Measurements from ENCODE around the gene MEG3.
A peak's percentile ranks its signal among the peaks of the same experiment; 100 is the strongest.

MEG3 gene

DNA sequence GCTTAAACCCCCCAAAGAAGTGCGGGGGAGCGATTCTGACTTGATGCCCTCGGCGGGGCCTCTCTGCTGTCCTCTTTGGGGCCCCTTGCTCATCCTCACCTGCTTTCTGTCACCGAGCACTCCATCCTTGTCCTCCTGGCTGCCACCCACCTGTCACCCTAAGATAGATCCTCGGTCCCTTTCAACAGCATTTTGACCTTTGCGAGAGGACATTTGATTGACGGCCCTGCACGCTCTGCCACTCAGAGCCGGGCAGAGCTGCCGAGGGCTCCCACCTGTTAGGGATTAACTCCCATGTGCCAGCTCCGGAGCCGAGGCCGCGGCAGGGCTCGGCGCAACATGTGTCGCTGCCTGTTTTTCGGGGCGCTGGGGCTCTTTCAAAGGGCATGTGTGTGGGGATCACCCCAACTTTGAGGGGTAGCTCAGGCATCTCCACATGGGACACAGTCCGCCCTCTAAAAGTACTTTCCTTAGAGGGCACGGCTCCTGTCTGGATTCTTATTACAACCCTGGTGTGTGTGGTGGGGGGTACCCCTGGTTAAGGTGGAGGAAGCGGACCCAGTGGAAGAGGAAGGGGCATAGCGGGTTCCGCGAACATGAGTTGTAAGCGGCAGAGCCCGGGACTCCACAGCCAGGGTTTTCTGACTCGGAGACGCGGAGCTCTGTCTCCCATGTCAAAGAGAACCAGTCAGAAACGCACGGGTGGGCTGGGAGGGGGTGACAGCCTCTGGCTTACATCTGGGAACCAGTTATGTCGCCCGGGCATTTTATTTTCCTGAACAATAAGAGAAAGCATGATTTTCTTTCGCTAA, 811 bp upstream of the MEG3 start:
- TF ChIP-seq, protein P1, sequence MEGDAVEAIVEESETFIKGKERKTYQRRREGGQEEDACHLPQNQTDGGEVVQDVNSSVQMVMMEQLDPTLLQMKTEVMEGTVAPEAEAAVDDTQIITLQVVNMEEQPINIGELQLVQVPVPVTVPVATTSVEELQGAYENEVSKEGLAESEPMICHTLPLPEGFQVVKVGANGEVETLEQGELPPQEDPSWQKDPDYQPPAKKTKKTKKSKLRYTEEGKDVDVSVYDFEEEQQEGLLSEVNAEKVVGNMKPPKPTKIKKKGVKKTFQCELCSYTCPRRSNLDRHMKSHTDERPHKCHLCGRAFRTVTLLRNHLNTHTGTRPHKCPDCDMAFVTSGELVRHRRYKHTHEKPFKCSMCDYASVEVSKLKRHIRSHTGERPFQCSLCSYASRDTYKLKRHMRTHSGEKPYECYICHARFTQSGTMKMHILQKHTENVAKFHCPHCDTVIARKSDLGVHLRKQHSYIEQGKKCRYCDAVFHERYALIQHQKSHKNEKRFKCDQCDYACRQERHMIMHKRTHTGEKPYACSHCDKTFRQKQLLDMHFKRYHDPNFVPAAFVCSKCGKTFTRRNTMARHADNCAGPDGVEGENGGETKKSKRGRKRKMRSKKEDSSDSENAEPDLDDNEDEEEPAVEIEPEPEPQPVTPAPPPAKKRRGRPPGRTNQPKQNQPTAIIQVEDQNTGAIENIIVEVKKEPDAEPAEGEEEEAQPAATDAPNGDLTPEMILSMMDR (conservative IDR thresholded peaks at IDR 0.05; ENCODE audit: low read depth, low read length): no peak
- H3K4me3 ChIP-seq (ENCODE audit: low read length): peak overlapping the region; percentile 55
- DNase-seq (ENCODE audit: low read depth): no peak

DNA sequence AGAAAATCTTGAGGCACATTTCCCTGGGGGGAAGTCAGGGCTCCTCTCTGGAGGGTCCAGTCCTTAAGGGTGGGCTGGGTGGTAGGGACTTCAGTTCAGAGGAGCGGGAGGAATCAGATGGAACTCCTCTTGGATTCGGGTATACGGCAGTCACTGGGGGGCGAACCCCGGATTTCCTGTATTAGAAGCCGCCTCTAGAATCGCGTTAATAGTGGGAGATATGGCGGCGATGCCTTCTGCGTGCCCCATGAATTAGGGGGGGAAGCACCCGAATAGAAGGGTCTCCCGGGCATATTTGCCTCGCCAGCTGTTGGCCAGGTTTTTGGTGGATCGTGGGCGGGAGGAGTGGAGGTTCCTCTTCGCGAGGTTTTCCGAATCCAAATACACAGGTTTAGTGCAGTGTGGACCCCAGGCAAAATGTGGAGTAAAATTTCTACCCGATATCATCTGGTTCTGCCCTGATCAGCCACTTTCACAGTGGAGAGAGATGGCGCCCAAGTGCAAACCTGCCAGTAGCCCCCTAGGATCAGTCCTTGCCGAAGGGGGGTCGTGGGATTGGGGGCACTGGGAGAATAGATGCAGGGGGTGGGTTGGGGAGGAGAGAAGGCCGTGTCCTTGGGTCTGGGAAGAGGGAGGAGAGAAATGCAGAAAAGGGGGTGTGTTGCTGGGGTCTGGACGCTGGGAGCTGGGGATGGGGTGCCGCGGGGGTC, 628 bp downstream of the MEG3 start:
- TF ChIP-seq, protein P1 (conservative IDR thresholded peaks at IDR 0.05; ENCODE audit: low read depth, low read length): no peak
- peak overlapping the region; percentile 55 for H3K4me3 ChIP-seq (ENCODE audit: low read length)
- no peak for DNase-seq (ENCODE audit: low read depth)

DNA sequence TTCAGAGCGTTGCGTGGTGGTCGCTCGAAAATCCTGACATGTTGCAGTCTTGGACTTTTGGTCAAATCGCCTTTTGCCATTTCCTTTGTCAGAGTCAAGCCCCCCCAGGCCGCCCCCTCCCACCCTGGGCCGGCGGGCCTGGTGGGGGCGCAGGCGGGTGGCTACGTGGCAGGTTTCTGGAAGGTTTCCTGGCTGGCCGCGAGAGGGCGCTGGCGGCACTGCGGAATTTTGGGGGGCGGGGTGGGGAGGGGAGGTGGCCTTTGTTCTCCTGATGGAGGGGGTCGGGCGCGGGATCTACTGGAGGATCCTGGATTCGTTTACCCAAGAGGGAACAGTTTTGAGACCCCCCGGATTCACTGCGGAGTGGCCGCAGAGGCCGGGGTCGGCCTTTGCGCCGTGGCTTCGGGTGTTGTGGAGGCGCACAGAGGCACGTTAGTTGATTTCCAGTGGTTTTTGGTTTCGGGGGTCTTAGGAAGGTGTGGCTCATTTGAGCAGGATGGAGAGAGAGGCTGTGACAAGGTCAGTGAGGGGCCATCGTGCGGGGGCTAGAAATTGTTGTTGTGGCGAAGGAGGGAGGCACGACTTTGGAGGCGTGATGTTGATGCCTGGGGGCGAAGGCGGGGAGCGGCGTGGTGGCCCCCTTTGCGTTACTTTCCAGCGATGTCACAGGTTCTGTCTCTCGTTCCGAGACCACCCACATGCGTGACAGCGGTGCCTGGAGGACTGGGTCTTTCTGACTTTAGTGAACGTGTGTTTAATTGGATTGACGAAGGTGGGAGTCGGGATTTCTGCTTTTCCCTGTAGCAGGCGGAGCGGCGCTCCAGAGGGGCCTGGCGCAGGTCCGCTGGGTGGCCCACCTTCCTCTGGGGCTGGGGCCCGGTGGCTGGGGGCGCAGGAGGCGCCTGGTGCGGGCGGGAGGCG, 1.4 kb downstream of the MEG3 start:
- DNase-seq (ENCODE audit: low read depth): no peak
- peak overlapping the region; percentile 55 for H3K4me3 ChIP-seq (ENCODE audit: low read length)
- TF ChIP-seq, protein P1 (conservative IDR thresholded peaks at IDR 0.05; ENCODE audit: low read depth, low read length): peak; percentile 44

DNA sequence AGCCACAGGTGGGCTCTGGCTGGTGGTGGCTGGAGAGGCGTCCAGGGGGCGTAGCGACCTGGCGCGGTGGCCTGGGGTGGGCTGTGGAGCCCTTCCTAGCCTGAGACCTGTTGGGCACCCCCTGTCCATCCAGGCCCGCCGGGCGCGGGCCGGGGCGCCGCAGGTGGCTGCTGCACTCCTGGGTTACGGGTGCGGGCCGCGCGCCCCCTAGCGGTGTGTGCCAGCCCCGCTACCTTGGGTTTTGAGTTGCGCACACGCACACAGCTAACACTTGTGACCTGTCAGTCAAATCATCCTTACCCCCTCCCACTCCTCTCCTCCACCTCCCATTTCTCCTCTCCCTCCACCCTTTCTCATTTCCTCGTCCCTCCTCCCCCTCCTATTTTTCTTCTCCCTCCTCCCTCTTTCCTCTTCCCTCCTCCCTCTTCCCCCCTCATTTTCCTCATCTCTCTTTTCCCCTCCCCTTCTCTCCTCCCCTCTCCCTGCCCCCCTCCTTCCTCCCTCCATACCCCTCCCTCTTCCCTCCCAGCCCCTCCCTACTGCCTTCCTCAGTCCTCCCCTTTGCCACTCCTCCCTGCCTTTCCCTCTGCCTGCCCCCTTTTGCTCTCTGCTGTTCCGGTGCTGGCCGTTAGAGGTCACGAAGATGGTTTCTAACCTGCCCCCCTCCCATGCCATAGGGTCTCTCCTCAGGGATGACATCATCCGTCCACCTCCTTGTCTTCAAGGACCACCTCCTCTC, 2.3 kb downstream of the MEG3 start:
- DNase-seq (ENCODE audit: low read depth): no peak
- TF ChIP-seq, protein P1 (conservative IDR thresholded peaks at IDR 0.05; ENCODE audit: low read depth, low read length): peak; percentile 61
- peak overlapping the region; percentile 55 for H3K4me3 ChIP-seq (ENCODE audit: low read length)

DNA sequence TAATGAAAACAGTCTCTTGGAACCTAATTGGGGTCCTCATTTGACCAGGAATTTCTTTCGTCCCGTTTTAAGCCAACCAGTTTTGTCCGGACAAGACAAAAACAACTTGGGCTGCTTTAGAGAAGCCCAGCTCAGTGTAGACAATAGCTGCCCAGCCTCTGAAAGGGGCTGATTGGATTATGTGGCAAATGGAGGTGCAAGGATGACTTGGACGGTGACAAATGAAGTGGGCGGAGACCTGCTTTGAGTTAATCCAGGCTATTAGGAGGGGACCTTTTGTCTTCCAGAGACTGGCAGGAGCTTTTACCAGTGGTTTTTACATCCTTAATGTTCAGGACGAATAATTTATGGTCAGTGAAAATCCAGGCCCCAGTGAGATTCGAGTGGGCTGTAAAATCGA, 4.8 kb downstream of the MEG3 start:
- no peak for DNase-seq (ENCODE audit: low read depth)
- TF ChIP-seq, protein P1 (conservative IDR thresholded peaks at IDR 0.05; ENCODE audit: low read depth, low read length): no peak
- H3K4me3 ChIP-seq (ENCODE audit: low read length): no peak overlapping the region

DNA sequence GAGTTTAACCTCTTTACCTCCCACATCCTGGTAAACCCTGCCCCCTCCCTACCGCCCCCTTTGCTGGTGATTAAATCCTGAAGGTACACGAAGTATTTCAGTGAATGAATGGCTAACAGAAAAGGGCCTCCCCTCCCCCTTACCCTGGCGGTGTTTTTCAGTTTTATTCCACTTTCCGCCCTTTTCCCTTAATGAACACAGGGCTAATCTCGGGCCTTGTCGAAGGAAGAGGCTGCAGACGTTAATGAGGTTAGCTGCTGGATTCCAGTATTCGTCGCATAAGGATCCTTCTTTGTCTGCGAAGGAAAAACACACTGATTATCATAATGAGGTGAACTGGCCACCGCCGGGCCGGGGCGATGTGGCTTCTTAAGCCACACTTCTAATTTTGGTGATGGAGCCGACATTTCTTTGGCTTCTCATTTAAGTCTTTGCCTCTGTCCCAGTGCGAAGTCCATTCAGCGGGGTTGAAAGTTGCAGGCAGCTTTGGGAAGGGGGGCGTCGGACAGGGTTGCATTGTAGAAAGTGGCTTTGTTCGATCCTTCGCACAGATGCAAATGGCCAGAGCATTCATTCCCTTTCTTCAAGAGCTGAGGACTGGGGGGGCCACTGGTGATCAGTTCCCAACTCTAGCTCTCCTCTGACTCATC, 6.5 kb downstream of the MEG3 start:
- H3K4me3 ChIP-seq (ENCODE audit: low read length): no peak overlapping the region
- TF ChIP-seq, protein P1 (conservative IDR thresholded peaks at IDR 0.05; ENCODE audit: low read depth, low read length): no peak
- DNase-seq (ENCODE audit: low read depth): no peak

All from retinal pigment epithelial cell (primary cell).